GM10248 (cell line): ENCODE data around the gene ACTMAP.

Experiments
- CTCF ChIA-PET: fragments of 300-600 bp; sonication (Branson Sonifier 250); formaldehyde crosslinking; extraction: SDS; loops from one replicate; lab custom pipeline; 2021; ENCODE audit warnings: antibody characterized with exemption; lab: Yijun Ruan, JAX
- POLR2A ChIA-PET: fragments of 350-650 bp; sonication (Branson Sonifier 250); formaldehyde crosslinking; extraction: SDS; loops from one replicate; lab custom pipeline; 2020; ENCODE audit warnings: antibody characterized with exemption; lab: Yijun Ruan, JAX
- DNase-seq: peaks from one replicate; pipeline ENCODE4 v3.0.0; 2012; ENCODE audit errors: extremely low spot score
- TF ChIP-seq, protein P1 (sequence below): IDR thresholded peaks from 2 replicates; pipeline ENCODE4 v1.5.1; 2012; ENCODE audit warnings: mild to moderate bottlenecking, low read depth; ENCODE audit errors: extremely low read depth, missing control alignments, control extremely low read depth

The ACTMAP gene

DNA sequence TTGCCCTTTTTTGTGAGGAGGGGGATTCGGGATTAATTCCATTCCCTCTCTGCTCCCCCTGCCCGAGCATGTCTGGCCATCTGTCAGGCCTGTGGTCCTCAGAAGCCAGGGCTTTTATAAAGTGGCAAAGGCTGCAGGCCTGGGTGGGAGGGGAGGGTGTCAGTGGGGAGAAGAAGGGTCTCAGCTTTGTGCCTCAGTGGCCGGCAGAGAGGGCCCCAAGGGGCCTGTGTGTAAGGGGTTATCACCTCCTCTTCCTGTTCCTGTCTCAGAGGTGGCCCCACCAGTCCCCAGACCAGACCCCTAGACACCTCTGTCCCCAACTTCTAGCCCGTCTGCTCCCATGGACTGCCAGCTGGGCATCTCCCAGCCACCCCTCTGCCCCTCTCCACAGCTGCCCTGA lies 56.4 kb downstream of the ACTMAP start:
- DNase-seq: no peak
- ChIA-PET CTCF (interaction anchor here (0.8 to 1.1 kb wide), 2 partner anchors 27 to 31 kb away, joined by 3 read pairs; no protein-coding TSS in a partner anchor), POLR2A (no interaction called here)

DNA sequence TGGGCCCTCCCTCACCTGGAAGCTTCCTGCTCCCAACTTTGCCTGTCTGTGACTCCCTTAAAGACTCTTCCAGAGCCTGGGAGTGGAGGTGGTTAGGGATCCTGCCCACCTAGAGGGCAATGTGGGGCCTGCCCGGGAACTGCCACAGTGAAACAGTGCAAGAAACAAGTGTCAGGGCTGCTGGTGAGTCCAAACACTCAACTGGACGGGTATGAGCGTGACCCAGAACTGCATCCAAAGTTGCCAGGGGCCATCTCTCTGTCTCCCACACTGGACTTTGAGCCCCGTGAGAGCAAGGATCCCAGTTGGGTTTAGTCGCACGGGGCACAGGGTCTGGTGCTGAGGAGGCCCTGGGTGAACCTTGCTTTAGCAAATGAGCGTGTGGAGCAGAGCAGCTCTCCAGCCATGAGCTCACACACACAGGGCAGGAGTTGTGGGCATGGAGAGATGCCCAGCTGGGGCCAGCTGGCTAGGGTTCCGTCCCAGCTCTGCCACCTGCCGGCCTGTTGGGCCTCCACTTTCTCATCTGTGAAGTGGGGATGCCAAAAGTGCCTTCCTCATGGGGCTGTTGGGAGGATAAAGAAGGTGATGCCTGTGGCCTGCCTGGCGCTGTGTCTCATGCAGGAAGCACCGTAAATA lies 57.0 kb downstream of the ACTMAP start:
- no peak for DNase-seq
- POLR2A ChIA-PET: interaction anchor here (0.6 kb wide), 1 partner anchor 106 kb away, joined by 3 read pairs; the partner anchor contains the start of gene EGLN2
- TF ChIP-seq, protein P1, sequence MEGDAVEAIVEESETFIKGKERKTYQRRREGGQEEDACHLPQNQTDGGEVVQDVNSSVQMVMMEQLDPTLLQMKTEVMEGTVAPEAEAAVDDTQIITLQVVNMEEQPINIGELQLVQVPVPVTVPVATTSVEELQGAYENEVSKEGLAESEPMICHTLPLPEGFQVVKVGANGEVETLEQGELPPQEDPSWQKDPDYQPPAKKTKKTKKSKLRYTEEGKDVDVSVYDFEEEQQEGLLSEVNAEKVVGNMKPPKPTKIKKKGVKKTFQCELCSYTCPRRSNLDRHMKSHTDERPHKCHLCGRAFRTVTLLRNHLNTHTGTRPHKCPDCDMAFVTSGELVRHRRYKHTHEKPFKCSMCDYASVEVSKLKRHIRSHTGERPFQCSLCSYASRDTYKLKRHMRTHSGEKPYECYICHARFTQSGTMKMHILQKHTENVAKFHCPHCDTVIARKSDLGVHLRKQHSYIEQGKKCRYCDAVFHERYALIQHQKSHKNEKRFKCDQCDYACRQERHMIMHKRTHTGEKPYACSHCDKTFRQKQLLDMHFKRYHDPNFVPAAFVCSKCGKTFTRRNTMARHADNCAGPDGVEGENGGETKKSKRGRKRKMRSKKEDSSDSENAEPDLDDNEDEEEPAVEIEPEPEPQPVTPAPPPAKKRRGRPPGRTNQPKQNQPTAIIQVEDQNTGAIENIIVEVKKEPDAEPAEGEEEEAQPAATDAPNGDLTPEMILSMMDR: no peak
- CTCF ChIA-PET: interaction anchor here (0.8 to 2.9 kb wide), 3 partner anchors 28 to 30 kb away, joined by 3 to 10 read pairs (median 3); no protein-coding TSS in a partner anchor

More for the DNA sequence above, 56.4 kb downstream of the ACTMAP start:
- TF ChIP-seq, protein P1: no peak

DNA sequence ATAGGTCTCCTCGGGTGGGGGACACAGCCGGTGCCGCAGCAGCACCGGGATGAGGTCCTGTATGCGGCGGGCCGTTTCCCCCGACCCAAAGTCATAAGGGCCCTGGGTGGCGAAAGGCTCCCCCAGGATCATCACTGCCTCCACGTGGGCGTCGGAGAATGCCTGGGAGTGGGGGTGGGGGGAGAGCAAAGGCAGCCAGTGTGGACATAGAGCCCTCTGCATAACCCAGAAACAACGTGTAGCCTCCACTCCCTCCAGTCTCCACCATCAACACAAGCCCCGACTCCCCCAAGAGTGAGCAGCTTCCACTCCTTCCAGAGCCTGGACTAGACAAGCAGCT lies 58.1 kb downstream of the ACTMAP start:
- CTCF ChIA-PET: interaction anchor here (1.6 to 2.9 kb wide), 2 partner anchors 29 to 115 kb away, joined by 4 to 10 read pairs; no protein-coding TSS in a partner anchor
- DNase-seq: no peak
- POLR2A ChIA-PET: interaction anchor here (0.6 to 1.0 kb wide), 2 partner anchors 16 to 1828 kb away, joined by 3 to 4 read pairs; no protein-coding TSS in a partner anchor
- TF ChIP-seq, protein P1: no peak

DNA sequence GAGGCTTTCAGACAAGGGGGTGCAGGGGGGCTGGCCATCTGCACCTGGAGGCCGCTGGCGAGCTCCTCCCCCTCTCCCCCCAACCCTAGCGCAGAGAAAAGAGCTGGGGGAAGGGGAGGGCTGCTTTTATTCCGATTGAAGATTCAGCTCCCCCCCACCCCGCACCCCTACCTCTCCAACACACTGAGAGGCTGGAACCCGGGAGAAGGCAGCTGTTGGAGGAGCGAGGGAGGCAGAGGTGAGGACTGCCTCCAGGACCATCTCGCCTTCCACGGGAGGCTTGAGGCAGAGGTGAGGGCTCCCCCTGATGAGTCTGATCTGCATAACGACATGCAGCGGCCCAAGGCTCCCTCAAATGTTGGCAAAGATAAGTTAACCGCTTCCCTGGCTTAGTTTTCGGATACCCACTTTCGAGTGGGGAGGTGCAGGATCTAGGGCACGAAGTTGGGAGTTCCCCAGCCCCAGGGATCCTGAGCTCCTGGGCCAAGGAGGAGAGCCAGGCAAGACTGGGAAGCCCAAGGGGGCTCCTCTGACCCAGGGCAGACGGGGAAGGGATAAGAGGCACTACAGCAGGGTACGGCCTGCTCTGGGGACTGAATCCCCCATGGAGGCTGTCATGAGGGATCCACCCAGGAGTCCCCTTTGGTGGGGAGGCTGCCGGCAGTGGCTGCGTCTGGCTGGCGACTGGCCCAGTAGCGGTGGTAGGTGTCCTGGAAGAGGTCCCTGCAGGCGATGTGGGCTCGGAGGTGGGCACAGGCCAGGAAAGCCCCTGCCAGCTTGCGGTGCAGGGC lies 58.7 kb downstream of the ACTMAP start:
- ChIA-PET POLR2A (interaction anchor here (0.6 to 1.3 kb wide), 4 partner anchors 12 to 1828 kb away, joined by 3 to 8 read pairs (median 5); no protein-coding TSS in a partner anchor), CTCF (interaction anchor here (1.0 to 2.9 kb wide), 3 partner anchors 28 to 115 kb away, joined by 3 to 10 read pairs (median 4); no protein-coding TSS in a partner anchor)
- TF ChIP-seq, protein P1: no peak
- DNase-seq: no peak
